Germinal center (tissue), 1 donor: ENCODE results near the gene HIRIP3.
"Not testable (repeated sequence)": the region's sequence is repeated elsewhere in the genome, so short reads cannot be mapped to it uniquely, and the experiment has no call there.

Experiments used
- DNase-seq: peaks from one replicate; pipeline ENCODE4 v3.0.0; 2012; ENCODE audit warnings: mixed read lengths, low spot score

Gene HIRIP3

GRCh38 chr16:29959821-29960220, 35.6 kb downstream of the HIRIP3 start:
- not testable (repeated sequence) for DNase-seq

- DNase-seq: no peak
These were observed 36.1 kb downstream of the HIRIP3 start for GRCh38 chr16:29959293-29959692.

DNA sequence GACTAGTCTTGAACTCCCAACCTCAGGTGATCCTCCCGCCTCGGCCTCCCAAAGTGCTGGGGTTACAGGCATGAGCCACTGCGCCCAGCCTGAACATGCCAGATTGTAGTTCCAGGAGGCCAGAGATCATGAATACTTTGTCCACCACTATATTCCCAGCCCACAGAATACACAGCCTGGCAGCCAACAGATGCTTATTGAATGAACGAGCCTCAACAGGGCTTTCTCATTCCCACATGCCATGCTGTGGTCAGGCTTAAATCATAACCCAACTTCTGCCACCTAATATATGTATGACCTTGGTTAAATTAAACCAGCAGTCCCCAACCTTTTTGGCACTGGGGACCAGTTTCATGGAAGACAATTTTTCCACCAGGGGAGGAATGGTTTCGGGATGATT, 36.7 kb downstream of the HIRIP3 start:
- DNase-seq: no peak

DNA sequence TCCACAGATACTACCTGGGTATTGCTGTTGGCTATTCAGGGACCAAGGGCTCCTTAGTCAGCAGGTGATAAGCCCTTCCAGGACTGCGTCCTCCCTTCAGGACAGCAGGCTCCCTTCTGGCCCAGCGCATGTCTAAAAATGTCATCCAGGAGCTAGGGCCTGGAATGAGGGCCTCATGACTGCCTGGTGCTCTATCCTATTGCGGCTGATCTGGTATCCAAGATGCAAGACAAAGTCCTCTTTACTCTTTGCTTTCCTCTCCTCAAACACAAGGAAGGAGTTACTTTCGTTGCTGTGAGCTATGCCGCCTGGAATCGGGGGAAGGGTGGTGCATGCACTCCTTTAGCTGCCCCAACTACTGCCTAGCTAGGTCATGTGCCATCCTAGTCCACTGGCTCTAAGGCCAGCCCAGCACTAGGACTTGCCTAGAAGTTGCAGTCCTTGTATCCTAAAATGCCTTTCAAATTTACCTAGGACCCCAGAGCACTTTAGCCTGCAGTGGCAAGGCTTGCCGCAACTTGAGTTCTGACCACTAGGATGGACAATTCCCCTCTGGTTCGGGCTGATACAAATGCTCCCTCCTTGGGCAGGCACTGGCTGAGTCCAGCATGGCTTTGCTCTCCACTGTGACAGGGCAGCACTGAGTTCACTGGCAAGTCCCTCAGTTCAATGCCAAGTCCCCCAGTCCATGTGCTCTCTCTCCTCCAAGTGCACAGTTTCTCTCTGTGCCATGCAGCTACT, 43.6 kb downstream of the HIRIP3 start:
- DNase-seq: no peak

- DNase-seq: no peak
These were observed 44.5 kb downstream of the HIRIP3 start for GRCh38 chr16:29950806-29951461.

- DNase-seq: no peak
These were observed 47.5 kb downstream of the HIRIP3 start for GRCh38 chr16:29947897-29948296.

DNA sequence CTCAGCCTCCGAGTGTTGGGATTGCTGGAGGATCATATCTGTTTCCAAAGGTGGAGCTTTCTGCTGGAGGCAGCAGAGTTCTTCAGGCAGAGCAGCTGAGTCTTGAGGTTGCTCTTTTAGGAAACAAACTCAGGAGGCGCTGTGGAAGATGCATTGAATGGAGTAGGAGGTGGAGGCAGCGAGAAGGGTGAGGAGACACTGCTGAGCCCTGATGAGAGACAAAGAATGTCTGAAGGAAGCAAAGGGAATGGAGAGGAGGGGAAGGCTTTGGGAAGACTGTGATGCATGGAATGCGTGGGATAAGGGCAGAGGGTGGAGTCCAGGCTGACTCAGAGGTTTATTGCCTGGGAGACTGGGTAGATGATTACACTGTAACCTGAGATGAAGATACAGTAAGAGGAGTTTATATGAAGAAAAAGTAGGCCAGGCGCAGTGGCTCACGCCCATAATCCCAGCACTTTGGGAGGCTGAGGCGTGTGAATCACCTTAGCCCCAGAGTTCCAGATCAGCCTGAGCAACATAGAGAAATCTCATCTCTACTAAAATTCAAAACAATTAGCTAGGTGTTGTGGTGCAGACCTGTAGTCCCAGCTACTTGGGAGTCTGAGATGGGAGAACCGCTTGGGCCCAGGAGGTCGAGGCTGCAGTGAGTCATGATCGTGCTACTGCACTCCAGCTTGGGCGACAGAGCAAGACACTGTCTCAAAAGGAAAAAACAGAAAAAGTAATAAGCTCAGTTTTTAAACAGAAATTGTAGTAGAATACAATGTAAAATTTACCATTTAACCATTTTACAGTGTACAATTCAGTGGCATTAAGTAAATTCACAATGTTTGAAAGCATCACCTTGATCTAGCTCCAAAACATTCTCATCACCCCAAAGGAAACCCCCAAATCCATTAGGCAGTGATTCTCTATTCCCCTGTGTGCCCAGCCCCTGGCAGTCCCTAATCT, 51.3 kb downstream of the HIRIP3 start:
- DNase-seq: no peak
